Nephron (organoid): ENCODE results near the gene CEBPE.

ENCODE experiments used
- H3K27ac Mint-ChIP-seq, 3 experiments: 2 replicates each; pipeline ENCODE4 v1.8.0; 2020; ENCODE audit warnings: mixed read lengths in 3 of 3, mild to moderate bottlenecking in 2 of 3, moderate library complexity in 1 of 3
- H3K27me3 Mint-ChIP-seq: 2 replicates; pipeline ENCODE4 v1.8.0; 2021; ENCODE audit warnings: low read depth, mild to moderate bottlenecking, moderate library complexity, mixed read lengths
- H3K36me3 Mint-ChIP-seq: 2 replicates; pipeline ENCODE4 v1.8.0; 2020; ENCODE audit warnings: low read depth, mixed read lengths
- H3K4me1 Mint-ChIP-seq: 2 replicates; pipeline ENCODE4 v1.8.0; 2020; ENCODE audit warnings: mixed read lengths
- H3K4me3 Mint-ChIP-seq, 3 experiments: 2 replicates each; pipeline ENCODE4 v1.8.0; 2020; ENCODE audit warnings: mild to moderate bottlenecking in 3 of 3, mixed read lengths in 3 of 3, moderate library complexity in 2 of 3
- H3K9me3 Mint-ChIP-seq: 2 replicates; pipeline ENCODE4 v1.8.0; 2020; ENCODE audit warnings: mixed read lengths
- TF ChIP-seq, protein P1 (sequence below), 3 experiments: fragments of 200-600 bp; sonication (generic); IDR thresholded peaks; one replicate each; pipeline ENCODE4 v1.5.0; 2021; ENCODE audit warnings: antibody characterized with exemption in 3 of 3; ENCODE audit not compliant: unreplicated experiment in 3 of 3

Gene CEBPE

DNA sequence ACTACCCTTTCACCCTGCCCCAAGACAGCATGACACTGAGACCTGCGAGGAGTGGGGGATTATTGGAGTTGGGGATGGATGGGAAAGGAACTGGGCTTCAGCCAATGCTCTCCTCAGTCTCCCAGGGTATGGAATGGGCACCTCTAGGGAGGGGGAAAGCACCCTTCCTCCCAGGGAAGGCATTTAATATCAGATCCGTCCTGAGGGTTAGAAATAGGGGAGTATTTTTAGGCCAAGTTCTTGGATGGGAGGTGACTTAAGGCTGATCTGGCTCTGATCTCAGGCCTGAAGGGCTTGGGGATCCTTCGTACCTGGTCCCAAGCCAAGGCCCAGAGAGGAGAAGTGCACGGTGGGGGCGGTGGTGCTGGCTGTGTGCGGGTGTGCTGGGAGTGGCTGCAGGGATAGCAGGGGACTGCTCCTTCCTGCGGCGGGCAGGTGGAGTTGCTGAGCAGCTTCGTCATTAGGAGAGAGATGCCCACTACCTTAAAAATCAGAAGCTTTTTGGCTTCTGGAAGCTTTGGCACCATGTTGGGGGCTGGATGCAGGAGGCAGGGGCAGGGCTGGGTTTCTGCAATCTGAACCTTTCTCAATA is 7.0 kb upstream of the CEBPE start:
- TF ChIP-seq, protein P1, sequence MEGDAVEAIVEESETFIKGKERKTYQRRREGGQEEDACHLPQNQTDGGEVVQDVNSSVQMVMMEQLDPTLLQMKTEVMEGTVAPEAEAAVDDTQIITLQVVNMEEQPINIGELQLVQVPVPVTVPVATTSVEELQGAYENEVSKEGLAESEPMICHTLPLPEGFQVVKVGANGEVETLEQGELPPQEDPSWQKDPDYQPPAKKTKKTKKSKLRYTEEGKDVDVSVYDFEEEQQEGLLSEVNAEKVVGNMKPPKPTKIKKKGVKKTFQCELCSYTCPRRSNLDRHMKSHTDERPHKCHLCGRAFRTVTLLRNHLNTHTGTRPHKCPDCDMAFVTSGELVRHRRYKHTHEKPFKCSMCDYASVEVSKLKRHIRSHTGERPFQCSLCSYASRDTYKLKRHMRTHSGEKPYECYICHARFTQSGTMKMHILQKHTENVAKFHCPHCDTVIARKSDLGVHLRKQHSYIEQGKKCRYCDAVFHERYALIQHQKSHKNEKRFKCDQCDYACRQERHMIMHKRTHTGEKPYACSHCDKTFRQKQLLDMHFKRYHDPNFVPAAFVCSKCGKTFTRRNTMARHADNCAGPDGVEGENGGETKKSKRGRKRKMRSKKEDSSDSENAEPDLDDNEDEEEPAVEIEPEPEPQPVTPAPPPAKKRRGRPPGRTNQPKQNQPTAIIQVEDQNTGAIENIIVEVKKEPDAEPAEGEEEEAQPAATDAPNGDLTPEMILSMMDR (IDR thresholded peaks at IDR 0.05; ENCODE audit: unreplicated experiment in 3 of 3) = no peak
- Mint-ChIP-seq H3K27ac (peak overlapping the region in 2 of 3 experiments; percentile 9 to 15), H3K4me3 (no peak overlapping the region), H3K27me3 (peaks cover 6% of the 10 kb centered on the region), H3K9me3 (no peaks in the 10 kb centered on the region), H3K4me1 (peaks cover 24% of the 10 kb centered on the region), H3K36me3 (peaks cover 41% of the 10 kb centered on the region)

DNA sequence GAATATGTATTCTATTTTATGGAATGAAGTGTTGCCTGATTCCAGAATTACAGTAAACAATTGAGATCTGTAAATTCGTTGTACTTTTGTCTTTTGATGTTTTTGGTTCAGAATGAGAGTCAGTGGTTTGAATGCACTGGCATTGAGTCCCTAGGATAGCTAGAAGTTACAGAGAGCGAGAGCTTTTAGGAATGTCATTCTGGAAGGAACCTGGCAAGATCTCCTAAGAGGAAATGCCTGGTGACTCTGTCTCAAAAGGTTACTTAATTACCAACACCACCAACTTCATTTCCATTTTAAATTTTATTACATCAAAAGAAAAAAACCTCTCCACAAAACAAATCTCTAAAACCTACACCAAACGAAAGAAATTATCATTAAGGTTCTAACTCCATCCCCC is 6.0 kb upstream of the CEBPE start:
- H3K4me3 Mint-ChIP-seq = no peak overlapping the region

DNA sequence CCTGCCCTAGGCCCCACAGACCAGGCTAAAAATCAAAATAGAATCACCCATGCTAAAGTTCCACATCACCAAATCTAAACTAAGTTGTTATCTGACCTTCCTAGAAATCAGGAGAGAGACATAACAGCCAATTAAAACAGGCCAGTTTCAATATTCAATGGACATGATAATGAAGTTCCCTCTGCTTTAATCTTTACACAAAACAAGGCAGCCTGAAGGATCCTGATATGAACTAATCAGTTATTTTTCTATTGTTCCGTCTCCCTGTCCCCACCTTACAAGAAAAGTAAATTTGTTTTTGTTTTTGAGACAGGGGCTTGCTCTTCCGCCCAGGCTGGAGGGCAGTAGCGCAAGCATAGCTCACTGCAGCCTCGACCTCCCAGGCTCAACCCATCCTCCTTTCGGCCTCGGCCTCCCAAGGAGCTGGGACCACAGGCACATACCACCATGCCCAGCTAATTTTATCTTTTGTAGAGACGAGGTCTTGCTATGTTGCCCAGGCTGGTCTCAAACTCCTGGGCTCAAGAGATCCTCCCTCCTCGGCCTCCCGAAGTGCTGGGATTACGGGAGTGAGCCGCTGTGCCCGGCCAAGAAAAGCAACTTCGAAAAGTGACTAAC is 5.4 kb upstream of the CEBPE start:
- peak overlapping the region; percentile 84 to 95 (median 85) for H3K27ac Mint-ChIP-seq
- H3K27me3 Mint-ChIP-seq = peaks cover 6% of the 10 kb centered on the region
- TF ChIP-seq, protein P1 (IDR thresholded peaks at IDR 0.05; ENCODE audit: unreplicated experiment in 3 of 3) = no peak
- peaks cover 35% of the 10 kb centered on the region for H3K4me1 Mint-ChIP-seq
- H3K4me3 Mint-ChIP-seq = no peak overlapping the region
- H3K9me3 Mint-ChIP-seq = no peaks in the 10 kb centered on the region
- H3K36me3 Mint-ChIP-seq = peaks cover 25% of the 10 kb centered on the region

More for the DNA sequence above, 6.0 kb upstream of the CEBPE start:
- Mint-ChIP-seq H3K36me3 (peaks cover 31% of the 10 kb centered on the region), H3K27me3 (peaks cover 6% of the 10 kb centered on the region), H3K9me3 (no peaks in the 10 kb centered on the region), H3K4me1 (peaks cover 35% of the 10 kb centered on the region), H3K27ac (peak overlapping the region; percentile 13 to 95 (median 84))
- TF ChIP-seq, protein P1 (IDR thresholded peaks at IDR 0.05; ENCODE audit: unreplicated experiment in 3 of 3) = no peak

DNA sequence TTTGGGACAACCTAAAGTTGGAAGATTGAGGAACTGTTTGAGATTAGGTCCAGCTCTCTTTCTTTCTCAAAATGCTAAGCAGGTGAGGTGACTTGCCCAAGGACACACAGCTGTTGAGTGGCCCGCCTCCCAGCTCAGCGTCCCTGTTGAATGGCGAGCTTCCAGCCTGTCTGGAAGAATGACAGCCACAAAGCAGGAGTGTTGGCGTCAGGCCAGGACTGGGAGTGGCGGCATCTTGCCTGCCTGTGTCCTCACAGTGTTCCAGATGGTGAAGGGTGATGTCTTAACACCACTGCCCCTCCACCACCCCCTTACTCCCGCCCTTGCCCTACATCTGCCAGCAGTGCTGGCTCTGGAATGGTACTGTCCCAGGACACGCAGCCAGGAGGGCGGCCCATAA is 4.4 kb upstream of the CEBPE start:
- Mint-ChIP-seq H3K9me3 (no peaks in the 10 kb centered on the region), H3K27ac (peak overlapping the region in 2 of 3 experiments; percentile 84 to 95), H3K36me3 (peaks cover 16% of the 10 kb centered on the region), H3K4me1 (peaks cover 35% of the 10 kb centered on the region), H3K27me3 (peaks cover 6% of the 10 kb centered on the region), H3K4me3 (no peak overlapping the region)
- TF ChIP-seq, protein P1 (IDR thresholded peaks at IDR 0.05; ENCODE audit: unreplicated experiment in 3 of 3) = no peak

DNA sequence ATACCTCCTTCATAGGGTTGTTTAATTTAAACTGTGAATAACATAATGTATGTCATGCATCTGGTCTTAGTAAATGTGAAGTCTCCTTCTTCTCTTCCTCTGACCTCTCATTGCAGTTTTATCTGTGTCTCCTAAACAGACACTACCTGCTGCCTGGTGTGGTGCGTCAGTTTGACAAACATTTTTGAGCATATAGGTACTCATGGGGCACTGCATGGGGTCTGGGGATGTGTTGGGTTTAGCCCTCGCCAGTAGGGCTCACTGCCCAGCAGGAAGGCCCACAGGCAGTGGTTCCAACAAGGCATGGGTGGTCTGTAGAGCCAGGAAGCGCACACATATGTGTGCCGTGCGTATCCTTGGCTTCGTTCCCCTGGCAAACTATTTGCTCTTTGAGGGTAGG is 3.0 kb upstream of the CEBPE start:
- Mint-ChIP-seq H3K36me3 (peaks cover 9% of the 10 kb centered on the region), H3K27ac (peak overlapping the region; percentile 92 to 96 (median 95)), H3K4me1 (peaks cover 35% of the 10 kb centered on the region), H3K27me3 (peaks cover 6% of the 10 kb centered on the region), H3K4me3 (no peak overlapping the region), H3K9me3 (no peaks in the 10 kb centered on the region)
- TF ChIP-seq, protein P1 (IDR thresholded peaks at IDR 0.05; ENCODE audit: unreplicated experiment in 3 of 3) = no peak

DNA sequence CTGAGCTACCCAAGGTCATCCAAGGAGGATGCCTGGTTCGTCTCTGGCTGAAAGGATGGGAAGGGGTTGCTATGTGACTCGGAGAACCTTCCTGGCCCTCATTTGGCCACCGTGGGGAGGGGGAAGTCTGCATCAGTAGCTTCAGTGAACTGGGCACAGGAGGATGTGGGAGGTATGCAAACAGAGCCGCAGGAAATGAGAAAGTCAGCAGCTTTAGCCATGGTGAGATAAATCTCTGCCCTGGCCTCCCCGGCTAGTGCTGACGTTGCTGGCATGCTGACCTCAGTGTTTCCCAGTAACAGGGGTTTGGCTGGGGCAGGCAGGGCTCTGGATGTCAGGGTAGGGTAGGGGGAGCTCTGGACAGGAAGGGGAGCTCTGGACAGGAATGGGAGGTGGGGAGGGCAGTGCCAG is 2.3 kb upstream of the CEBPE start:
- Mint-ChIP-seq H3K4me3 (peak overlapping the region in 2 of 3 experiments; percentile 17 to 29), H3K27ac (peak overlapping the region; percentile 92 to 96 (median 95)), H3K4me1 (peaks cover 35% of the 10 kb centered on the region), H3K9me3 (no peaks in the 10 kb centered on the region), H3K27me3 (peaks cover 6% of the 10 kb centered on the region), H3K36me3 (peaks cover 9% of the 10 kb centered on the region)
- TF ChIP-seq, protein P1 (IDR thresholded peaks at IDR 0.05; ENCODE audit: unreplicated experiment in 3 of 3) = no peak
